ENCODE results near the gene C10orf95. TPM values are rescaled to one million over a fixed set of nuclear protein-coding genes. Genes with fewer than 3 reads are reported as not detected.
A peak's percentile ranks its signal among the peaks of the same experiment; 100 is the strongest.

The C10orf95 gene
- total and polyA plus RNA-seq, 10 of the 15 experiments (the other 5 are each of a cell fraction or from before 2014, with no cell fraction given), result 0.06 to 1.1 (median 0.31) TPM

DNA sequence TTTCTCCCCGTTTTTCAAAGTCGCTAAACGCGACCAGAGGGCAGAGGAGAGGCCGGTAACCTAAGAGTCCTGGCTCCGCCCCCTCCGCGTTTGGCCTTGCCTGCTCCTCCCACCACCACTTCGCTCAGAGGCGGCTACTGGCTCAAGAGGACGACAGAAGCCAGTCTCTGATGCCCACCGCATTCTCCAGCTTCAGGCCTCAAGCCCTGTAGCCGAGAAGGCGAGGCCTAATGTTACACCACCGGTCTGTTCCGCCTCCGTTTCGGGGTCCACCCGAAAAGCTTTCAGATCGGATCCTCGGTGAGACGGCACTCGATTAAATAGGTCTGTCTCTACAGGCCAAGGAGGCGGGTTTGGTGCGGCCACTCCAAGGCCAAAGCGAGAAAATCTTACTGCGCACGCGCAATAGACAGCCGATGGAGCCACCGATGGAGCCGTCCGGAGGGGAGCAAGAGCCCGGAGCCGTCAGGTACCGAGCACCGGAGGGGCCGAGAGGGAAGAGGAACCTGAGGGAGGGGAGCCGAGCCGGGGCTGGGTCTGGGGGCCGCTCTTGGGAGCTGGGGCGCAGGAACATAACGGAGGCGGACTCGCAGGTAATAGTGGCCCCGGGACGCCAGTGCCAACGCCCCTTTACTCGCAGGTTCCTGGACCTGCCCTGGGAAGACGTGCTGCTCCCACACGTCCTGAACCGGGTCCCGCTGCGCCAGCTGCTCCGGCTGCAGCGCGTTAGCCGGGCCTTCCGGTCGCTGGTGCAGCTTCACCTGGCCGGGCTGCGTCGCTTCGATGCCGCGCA is 30.4 kb downstream of the C10orf95 start, which contains the start of gene FBXL15 (continued):
- TF ChIP-seq, protein P1, sequence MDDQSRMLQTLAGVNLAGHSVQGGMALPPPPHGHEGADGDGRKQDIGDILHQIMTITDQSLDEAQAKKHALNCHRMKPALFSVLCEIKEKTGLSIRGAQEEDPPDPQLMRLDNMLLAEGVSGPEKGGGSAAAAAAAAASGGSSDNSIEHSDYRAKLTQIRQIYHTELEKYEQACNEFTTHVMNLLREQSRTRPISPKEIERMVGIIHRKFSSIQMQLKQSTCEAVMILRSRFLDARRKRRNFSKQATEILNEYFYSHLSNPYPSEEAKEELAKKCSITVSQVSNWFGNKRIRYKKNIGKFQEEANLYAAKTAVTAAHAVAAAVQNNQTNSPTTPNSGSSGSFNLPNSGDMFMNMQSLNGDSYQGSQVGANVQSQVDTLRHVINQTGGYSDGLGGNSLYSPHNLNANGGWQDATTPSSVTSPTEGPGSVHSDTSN (IDR thresholded peaks at IDR 0.05; ENCODE audit: insufficient replicate concordance, low read depth, low read length), result no peak
- TF ChIP-seq SP1 (IDR thresholded peaks at IDR 0.05; ENCODE audit: low read depth, low read length) (peak; percentile 70), BMI1 (IDR thresholded peaks at IDR 0.05; ENCODE audit: borderline replicate concordance) (no peak), CHD1 (IDR thresholded peaks at IDR 0.05; ENCODE audit: low read depth, low read length) (no peak), KAT2A (conservative IDR thresholded peaks at IDR 0.05; ENCODE audit: control insufficient read depth, low read depth, low read length) (no peak), EZH2 (IDR thresholded peaks at IDR 0.05; ENCODE audit: borderline replicate concordance, control insufficient read depth, low read depth, low read length) (no peak), CREM (IDR thresholded peaks at IDR 0.05; ENCODE audit: low read depth) (peak; percentile 70), SMC3 (IDR thresholded peaks at IDR 0.05; ENCODE audit: borderline replicate concordance, low read length) (peak; percentile 19; the same call in 1 of the 2 replicates), EGR1 (IDR thresholded peaks at IDR 0.05; ENCODE audit: borderline replicate concordance in 1 of 2, low read depth in 2 of 2, low read length in 2 of 2) (0 out of 3 replicates have a peak, but pooled peaks of 1 of the 2 experiments have one; percentile 29)
- TF ChIP-seq, protein P2, sequence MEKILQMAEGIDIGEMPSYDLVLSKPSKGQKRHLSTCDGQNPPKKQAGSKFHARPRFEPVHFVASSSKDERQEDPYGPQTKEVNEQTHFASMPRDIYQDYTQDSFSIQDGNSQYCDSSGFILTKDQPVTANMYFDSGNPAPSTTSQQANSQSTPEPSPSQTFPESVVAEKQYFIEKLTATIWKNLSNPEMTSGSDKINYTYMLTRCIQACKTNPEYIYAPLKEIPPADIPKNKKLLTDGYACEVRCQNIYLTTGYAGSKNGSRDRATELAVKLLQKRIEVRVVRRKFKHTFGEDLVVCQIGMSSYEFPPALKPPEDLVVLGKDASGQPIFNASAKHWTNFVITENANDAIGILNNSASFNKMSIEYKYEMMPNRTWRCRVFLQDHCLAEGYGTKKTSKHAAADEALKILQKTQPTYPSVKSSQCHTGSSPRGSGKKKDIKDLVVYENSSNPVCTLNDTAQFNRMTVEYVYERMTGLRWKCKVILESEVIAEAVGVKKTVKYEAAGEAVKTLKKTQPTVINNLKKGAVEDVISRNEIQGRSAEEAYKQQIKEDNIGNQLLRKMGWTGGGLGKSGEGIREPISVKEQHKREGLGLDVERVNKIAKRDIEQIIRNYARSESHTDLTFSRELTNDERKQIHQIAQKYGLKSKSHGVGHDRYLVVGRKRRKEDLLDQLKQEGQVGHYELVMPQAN (conservative IDR thresholded peaks at IDR 0.05), result no peak
- TF ChIP-seq, protein P3, sequence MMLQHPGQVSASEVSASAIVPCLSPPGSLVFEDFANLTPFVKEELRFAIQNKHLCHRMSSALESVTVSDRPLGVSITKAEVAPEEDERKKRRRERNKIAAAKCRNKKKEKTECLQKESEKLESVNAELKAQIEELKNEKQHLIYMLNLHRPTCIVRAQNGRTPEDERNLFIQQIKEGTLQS (IDR thresholded peaks at IDR 0.05; ENCODE audit: borderline replicate concordance, extremely low read depth, low read depth, low read length), result no peak
- TF ChIP-seq, protein P4, sequence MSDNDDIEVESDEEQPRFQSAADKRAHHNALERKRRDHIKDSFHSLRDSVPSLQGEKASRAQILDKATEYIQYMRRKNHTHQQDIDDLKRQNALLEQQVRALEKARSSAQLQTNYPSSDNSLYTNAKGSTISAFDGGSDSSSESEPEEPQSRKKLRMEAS (IDR thresholded peaks at IDR 0.05; ENCODE audit: low read depth, low read length), result no peak; the same call in none of the 2 replicates
- TF ChIP-seq, protein P5, sequence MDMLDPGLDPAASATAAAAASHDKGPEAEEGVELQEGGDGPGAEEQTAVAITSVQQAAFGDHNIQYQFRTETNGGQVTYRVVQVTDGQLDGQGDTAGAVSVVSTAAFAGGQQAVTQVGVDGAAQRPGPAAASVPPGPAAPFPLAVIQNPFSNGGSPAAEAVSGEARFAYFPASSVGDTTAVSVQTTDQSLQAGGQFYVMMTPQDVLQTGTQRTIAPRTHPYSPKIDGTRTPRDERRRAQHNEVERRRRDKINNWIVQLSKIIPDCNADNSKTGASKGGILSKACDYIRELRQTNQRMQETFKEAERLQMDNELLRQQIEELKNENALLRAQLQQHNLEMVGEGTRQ (IDR thresholded peaks at IDR 0.05; ENCODE audit: borderline replicate concordance, low read depth, low read length), result no peak
- TF ChIP-seq, protein P6, sequence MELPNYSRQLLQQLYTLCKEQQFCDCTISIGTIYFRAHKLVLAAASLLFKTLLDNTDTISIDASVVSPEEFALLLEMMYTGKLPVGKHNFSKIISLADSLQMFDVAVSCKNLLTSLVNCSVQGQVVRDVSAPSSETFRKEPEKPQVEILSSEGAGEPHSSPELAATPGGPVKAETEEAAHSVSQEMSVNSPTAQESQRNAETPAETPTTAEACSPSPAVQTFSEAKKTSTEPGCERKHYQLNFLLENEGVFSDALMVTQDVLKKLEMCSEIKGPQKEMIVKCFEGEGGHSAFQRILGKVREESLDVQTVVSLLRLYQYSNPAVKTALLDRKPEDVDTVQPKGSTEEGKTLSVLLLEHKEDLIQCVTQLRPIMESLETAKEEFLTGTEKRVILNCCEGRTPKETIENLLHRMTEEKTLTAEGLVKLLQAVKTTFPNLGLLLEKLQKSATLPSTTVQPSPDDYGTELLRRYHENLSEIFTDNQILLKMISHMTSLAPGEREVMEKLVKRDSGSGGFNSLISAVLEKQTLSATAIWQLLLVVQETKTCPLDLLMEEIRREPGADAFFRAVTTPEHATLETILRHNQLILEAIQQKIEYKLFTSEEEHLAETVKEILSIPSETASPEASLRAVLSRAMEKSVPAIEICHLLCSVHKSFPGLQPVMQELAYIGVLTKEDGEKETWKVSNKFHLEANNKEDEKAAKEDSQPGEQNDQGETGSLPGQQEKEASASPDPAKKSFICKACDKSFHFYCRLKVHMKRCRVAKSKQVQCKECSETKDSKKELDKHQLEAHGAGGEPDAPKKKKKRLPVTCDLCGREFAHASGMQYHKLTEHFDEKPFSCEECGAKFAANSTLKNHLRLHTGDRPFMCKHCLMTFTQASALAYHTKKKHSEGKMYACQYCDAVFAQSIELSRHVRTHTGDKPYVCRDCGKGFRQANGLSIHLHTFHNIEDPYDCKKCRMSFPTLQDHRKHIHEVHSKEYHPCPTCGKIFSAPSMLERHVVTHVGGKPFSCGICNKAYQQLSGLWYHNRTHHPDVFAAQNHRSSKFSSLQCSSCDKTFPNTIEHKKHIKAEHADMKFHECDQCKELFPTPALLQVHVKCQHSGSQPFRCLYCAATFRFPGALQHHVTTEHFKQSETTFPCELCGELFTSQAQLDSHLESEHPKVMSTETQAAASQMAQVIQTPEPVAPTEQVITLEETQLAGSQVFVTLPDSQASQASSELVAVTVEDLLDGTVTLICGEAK (IDR thresholded peaks at IDR 0.05; ENCODE audit: borderline replicate concordance), result peak; percentile 98
- TF ChIP-seq, protein P7, sequence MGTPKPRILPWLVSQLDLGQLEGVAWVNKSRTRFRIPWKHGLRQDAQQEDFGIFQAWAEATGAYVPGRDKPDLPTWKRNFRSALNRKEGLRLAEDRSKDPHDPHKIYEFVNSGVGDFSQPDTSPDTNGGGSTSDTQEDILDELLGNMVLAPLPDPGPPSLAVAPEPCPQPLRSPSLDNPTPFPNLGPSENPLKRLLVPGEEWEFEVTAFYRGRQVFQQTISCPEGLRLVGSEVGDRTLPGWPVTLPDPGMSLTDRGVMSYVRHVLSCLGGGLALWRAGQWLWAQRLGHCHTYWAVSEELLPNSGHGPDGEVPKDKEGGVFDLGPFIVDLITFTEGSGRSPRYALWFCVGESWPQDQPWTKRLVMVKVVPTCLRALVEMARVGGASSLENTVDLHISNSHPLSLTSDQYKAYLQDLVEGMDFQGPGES (IDR thresholded peaks at IDR 0.05), result no peak; the same call in 1 of the 2 replicates
